GM21576 (cell line): ENCODE data around the gene COLEC12.

Source experiments
- ATAC-seq: cut with Tn5 transposase; IDR thresholded peaks from one replicate; pipeline ENCODE4 v1.9.1; 2021; ENCODE audit warnings: mild to moderate bottlenecking, moderate library complexity; ENCODE audit not compliant: unreplicated experiment

Gene COLEC12

DNA sequence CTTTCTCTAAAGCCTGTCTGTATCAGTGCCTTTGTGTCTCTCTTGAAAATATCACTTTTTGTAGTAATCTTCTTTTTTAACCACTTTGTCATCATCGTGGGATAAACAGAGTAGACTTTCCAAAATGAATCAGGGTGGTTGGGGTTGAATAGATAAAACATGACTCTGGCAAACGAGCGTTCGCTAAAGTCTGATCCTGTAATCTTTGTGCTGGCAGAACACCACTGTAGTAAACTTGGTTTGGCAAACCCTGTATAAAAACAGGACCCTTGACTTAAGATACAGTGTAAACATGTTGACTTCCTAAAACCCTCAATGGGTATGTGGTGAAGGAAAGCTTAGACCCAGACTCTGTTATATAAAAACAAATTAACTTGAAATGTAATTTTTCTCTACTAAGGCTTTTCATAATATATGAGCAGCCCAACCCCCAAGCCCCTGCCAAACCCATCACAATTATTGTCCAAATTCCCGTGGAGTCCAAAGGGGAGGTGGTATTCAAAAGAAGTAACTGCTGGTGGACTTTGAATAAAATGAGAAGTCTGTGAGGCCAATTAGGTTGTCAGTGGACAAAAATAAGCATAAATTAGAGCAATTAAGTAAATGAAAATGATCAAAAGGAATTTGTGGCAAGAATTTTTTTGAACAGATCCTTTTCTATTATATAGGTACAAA is 52.2 kb downstream of the COLEC12 start:
- ATAC-seq = no peak

DNA sequence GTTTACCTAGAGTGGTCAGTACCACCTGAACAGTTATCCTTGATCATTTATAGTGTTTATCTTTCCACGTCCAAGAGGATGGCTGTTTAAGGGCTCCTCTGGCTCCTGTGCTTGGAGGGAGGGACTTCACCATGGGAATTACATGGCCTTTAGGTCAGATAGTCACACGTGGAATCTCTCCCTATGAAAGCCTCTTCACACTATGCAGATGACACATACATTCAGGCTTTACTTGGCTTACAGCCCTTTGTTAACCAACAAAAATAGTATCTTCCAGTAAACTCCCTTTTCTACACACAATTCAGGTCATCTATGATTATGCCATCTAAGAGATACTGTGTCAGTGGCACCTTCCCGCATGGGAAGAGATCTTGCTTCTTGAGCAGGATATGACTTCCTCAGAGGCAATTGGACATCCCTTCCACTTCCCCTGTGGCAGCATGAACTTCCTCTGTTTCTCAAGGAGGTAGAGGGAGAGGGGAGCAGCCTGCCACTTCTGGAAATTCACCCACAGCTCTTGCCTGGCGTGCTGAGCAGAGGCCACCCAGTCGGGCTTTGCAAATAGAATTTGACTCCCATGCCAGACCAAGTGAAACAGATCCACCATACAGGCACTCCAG is 53.5 kb downstream of the COLEC12 start:
- ATAC-seq = no peak

DNA sequence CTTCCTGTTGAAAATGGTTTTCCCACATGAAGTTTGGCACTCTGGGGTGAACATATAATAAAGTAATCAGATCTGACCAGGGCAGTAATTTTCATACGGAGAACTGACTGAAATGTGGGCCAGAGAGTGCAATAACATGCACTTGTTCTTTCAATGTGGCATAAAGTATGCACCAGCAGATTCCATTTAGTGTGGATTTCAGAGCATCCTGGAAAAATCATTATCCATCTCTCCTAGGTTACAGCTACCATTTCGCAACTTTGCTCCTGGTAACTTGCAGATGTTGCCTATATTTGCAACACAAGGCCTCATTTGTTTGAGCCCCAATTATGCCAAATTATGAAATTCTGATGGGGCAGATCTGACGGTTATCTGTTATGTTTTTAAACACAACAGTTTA is 55.4 kb downstream of the COLEC12 start:
- no peak for ATAC-seq

DNA sequence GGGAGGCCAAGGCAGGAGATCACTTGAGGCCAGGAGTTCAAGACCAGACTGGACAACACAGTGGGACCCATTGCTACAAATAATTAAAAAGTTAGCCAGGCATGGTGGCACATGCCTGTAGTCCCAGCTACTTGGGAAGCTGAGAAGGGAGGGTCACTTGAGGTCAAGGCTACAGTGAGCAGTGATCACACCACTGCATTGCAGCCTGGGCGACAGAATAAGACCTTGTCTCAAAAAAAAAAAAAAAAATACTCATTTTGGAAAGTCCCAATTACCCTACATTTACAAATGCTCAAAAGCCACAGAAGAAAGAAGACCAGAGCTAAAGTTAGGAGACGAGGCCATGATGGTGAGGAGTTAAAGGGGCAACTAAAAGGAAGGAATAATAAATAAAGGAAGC is 61.9 kb downstream of the COLEC12 start:
- ATAC-seq = no peak

DNA sequence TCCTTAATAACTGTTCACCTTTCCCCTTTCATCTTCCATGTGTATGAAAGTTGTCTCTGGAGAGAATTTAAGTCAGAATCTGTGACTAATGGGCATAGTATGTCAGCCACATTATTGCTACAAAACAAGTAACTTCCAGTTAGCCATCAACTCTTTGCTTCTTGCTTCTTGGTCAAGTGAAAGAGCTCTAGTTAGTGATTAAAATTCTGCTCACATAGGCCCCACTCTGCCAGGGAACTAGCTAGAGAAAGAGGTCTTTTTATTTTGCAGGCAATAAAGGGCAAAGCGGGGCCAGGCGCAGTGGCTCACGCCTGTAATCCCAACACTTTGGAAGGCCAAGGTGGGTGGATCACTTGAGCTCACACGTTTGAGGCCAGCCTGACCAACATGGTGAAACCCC is 64.6 kb downstream of the COLEC12 start:
- no peak for ATAC-seq

DNA sequence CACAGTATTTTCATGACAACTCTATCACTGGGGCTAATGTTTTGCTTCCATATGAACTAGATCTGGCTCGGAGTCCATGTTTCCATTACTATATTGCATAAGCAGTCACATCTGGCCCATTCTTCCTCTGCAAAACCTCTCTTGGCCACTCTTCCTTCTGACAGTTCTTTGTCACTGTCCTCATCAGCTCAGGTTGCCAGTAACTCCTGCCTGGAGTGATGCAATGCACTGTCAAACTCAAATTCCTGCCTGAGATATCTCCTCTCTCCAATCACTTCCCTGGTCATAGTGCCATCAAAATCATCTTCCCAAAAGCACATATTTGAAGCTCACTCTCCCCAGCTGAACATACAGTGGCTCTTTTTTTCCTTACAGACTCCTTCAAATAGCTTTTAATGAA is 66.1 kb downstream of the COLEC12 start:
- ATAC-seq = no peak

DNA sequence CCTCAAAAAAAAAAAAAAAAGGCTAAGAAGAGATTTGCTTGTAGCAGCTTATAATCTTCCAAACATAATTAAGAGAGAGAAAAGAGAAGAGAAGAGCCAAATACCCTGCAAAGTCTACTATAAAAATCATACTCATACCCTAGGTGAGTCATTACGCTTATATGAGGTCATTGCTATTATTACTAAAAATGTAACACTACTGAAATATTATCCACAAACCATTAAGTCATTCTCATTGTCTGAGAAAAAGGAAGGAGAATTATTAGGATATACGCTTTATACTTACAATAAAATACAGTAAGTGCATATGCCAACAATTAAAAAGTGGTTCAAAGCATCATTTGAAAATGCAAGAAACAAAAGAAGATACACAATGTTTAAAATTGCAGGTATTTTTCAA is 66.5 kb downstream of the COLEC12 start:
- no peak for ATAC-seq

DNA sequence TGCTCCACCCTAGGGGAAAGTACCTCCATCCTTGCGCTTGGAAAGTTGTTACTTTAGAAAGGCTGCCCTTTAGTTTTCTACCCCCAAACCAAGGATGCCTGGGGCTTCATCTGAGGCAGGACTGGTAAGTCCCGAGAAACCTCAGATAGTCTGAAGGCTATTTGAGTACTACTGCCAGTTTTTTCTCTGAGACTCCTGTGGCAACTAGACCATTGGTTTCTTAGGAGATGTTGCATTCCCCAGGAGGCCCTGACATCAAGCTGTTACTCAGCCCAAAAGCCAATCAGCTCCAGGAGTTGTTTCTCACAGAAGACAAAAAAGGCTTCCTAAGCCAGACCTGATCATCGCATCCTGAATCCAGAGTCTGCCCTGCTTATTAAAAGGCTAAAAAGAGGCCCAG is 67.2 kb downstream of the COLEC12 start:
- no peak for ATAC-seq

DNA sequence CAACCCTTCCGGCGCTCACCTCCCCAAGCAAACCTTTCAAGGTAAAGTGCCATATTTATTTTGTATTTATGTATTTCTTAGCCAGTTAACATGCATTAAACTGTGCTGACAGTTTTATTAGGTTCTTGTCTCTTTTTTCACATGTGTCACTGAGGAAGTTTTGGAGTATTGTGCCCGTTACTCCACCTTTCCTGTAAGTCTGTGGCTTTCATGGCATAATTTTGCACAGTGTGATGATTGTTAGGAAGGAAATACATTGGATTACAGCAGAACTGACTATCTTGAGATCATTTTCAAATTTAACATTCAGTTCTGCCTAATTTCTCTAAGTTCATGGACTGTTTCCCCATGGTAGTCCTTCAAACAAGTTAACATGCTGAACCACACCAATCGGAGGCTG is 67.7 kb downstream of the COLEC12 start:
- ATAC-seq = no peak

DNA sequence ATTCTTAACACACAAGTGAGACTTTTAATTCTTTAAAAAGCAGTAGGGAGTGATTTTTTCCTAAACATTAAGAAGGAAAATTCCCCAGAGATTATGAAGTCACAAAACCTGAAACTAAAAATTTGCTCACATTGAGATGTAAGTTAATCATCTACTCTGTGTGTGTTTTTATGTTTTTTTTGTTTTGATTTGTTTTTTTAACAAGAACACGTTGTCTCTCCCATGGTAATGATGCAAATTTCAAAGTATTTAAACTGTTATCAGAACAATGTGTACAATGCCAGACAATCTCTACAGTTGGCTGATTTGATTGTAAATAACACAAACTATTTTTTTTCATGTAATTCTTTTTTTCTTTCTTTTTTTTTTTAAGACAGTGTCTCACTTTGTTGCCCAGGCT is 71.5 kb downstream of the COLEC12 start:
- ATAC-seq = no peak

DNA sequence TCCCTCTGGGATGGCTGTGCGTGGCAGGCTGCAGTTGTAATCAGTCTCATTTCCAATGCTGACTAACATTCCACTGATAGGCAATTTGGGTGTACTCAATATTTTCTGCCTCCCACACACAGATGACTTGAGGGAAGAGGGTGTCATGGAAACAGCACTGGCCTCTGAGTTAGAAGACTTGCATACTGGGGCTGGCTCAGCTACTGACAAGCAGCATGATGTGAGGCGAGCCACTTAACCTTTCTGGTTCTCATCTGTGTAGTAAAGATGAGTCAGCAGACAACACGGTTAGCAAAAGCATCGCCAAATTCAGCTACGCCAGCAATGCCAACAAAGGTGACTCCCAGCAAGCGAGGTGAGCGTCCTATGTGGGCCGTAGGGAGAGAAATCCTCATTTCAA is 73.5 kb downstream of the COLEC12 start:
- no peak for ATAC-seq

DNA sequence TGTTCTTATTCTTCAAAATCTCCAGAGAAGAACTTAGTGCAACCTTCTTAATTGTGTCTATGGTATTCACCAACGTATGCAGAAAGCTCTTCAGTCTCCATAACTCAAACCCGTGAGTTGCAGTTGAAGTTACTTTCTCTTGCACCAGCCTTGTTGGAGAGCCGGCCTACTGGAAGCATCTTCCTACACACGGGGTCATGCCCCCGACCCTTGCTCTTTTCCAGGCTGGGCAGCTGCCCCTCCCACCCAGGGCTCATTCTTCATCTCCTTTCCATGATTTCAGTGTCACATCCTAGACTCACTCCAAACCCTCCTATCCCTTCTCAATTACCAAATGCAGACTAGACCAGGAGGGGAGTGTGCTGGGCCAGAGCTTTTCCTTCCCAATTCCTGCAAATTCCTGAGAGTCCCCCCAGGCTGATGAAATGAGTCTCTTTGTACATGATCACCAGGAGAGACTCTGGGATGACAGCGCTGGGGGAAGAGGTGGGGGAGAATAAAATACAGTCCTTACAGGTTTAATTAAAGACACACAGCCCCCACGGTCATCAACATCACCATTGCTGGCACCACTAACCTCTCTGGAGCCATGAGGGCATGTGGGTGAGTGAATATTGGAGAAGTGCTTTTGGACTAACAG is 75.3 kb downstream of the COLEC12 start:
- no peak for ATAC-seq

DNA sequence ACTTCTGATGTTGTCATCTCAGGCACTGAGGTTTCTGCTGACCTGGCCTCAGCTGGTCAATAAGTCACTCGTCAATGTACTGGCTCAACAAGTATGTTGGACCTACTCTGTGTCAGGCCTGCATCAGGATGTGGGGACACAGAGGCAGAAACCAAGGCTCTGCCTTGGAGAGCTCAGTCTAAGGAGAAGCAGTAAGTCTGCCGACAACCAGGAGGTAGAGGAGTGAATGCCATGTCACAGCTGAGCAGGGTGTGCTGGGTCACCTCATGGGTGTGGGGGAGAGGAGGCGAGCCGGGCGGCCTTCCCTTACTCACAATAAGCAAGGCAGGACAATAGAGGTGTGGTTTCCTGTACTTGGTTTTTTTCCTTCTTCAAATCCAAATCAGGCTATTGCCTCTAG is 75.8 kb downstream of the COLEC12 start:
- no peak for ATAC-seq

DNA sequence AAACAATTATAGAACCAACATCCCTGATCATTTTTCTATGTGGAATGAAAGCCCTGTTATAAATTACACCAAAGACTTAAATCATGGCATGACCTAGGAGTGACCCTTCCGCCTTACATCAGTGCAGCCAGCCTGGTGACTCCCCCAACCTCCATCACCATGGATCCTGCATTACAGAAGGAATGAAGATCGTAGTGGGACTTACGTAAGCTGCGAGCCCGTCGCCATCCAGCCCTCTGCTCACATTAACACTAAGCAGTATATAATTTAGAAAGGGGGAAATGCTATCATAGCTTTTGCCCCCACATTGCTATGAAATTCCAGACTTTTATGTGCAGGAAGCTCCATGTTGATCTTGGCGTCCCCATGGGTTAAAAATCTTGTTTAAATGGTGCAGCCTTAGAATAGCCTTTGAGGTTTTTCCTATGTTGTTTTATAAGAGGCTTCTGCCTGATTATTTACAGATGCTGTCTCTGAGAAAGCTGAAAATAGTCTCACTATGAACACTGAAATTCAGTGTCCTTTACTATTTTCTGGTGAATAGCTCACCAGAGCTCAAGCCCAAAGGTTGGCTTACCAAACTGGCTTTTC is 76.3 kb downstream of the COLEC12 start:
- no peak for ATAC-seq

DNA sequence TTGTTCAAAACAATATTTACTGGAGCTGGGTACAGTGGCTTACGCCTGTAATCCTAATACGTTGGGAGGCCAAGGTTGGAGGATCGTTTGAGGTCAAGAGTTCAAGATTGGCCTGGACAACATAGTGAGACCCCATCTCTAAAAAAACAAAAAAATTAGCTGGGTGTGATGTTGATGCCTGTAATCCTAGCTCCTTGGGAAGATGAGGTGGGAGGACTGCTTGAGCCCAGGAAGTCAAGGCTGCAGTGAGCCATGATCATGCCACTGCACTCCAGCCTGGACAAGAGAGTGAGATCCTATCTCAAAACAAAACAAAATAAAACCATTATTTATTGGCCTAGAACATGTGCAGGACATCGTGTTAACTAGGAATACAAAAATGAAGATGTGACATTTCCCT is 77.5 kb downstream of the COLEC12 start:
- ATAC-seq = no peak

DNA sequence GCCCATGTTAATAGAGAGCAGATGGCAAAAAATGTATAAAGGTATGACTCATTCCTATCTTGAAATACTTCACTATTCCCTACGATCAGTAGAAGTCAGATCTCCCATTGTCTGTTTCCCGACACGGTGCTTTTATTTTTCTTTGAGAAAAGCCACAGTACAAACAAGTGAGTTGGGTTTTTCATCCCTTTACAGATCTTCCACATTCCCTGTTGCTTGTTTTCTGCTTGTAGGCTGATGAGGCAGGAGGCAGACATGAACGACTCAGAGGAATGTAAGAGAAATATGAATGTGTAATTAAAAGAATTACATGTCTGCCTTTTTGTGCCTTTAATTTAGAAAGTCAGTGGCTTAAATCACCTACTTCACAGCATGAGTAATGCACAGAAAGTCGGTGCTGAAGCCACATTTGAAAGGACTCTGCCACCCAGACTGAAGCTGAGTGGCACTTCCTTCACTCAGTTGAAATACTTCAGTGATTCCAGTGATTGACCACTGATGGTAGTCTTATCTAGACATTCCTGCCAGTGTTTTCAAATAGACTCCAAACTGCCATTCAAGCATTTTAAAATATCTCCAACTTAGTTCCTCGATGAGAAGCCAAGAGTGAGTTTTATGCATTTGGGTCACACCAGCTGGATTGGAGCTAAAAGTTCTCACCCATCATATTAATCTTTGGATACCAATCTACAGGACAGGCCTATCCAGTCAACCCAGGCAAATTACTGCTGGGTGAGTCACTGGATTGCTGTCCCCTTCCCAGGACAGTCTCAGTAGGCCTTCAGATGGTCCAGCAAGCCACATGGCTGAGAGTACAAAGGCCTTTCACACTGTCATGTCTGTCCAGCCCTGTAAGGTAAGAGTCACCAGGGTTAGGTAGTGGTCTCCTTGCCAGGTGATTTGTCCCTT is 79.0 kb downstream of the COLEC12 start:
- ATAC-seq = no peak

DNA sequence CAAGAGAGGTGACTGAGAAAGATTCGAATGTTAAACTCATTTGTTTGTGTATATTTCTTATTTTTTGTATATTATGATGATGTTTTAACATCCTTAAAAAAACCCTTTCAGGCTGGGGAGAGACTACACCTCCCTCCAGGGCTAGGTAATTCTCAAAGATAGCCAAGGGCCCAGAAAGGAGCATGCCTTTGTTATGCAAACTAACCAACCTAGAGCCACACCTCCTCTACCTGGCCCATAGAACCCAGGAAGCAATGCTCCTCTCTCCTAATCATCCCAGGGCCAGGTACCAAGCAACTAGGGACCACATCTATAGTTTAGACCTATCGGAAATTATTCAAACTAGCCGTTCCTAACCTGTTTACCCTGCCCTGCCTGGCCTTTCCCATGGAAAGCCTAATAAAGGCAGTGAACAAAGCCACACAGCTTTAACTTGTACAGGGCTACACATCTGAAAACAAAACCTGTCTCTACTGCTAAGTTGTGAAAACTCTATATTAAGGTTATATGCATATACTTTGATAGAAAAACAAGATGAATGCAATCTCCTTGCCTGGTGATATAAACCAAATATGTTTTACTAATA is 79.7 kb downstream of the COLEC12 start:
- ATAC-seq = no peak

DNA sequence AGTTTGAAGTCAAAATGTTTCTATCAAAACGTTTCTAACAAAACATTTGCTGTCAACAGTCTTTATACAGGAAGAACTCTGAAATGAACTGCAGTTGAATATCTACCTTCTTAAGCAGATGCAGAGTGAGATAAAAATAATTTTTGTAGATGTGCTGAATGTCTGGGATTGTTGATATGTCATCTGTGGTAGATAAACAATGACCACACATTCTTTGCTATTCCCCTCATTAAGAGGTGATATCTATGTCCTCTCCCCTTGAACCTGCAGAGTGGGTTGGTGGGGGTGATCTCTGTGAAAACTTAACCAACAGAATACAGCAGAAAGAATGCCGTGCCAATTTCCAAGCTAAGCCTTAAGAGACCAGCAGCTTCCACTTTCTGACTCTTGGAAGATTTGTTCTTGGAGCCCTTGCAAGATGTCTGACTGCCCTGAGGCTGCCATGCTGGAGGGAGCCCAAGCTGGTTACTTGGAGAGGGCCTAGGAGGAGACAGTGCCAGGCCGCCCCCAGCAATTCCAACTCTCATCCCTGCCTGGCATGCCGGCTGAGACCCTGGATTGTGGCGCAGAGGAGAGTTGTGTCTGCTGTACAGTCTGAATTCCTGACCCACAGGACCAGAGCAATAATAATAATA is 80.8 kb downstream of the COLEC12 start:
- no peak for ATAC-seq

DNA sequence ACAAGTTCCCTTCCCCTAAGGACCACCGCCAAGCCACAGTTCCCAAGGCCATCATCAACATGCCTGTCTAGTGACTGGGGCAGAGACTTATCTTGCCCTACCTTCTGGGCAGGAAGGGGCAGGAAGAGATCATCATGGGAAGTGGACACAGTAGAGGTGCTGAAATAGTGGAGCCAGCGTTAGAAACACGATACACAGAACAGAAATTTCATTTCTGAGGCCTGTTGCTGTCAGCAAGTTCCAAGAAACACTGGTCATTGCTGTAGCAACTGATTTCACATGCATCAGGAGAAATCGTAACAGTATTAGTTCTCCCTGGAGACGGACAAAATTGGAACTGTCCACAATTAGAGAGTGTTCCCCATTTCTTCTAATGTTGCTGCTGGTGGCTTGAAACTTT is 83.0 kb downstream of the COLEC12 start:
- ATAC-seq = no peak

DNA sequence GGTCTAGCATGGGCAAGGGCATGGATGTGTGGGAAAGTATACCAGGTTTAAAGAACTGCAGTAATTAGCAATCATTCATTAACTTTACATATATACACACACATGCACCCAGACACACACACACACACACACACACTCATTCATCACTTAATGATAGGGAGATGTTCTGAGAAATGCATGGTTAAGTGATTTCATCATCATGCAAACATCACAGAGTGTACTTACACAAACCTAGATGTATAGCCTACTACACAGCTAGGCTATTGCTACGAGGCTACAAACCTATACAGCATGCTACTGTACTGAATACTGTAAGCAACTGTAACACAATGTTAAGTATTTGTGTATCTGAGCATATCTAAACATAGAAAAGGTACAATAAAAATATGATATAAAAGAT is 83.6 kb downstream of the COLEC12 start:
- ATAC-seq = no peak
